CD4-positive, alpha-beta memory T cell (primary cell): Measurements from ENCODE around the gene ELF1. TPM values are rescaled to one million over a fixed set of nuclear protein-coding genes. Genes with fewer than 3 reads are reported as not detected.

ENCODE experiments used
- CTCF ChIA-PET: fragments of 350-600 bp; sonication (Branson Sonifier 250); formaldehyde crosslinking; loops from one replicate; lab custom pipeline; 2021; ENCODE audit warnings: inconsistent platforms; ENCODE audit not compliant: partially characterized antibody; lab: Charles Lee
- POLR2A ChIA-PET: fragments of 350-600 bp; sonication (Branson Sonifier 250); formaldehyde crosslinking; loops from one replicate; lab custom pipeline; 2021; ENCODE audit not compliant: partially characterized antibody; lab: Charles Lee
- DNase-seq, 5 donors: peaks; one replicate each; pipeline versions ENCODE4 v3.0.0 to v3.0.0-alpha.2; 2020 to 2022; ENCODE audit warnings: mixed read lengths in 1 of 5
- H3K27ac ChIP-seq: one replicate; pipeline ENCODE4 v1.7.0; 2013; ENCODE audit warnings: low read depth, low read length
- H3K27me3 ChIP-seq: 2 replicates; pipeline ENCODE4 v1.7.0; 2013; ENCODE audit warnings: mild to moderate bottlenecking, low read length, moderate library complexity; ENCODE audit not compliant: insufficient read depth
- H3K36me3 ChIP-seq: 2 replicates; pipeline ENCODE4 v1.7.0; 2013; ENCODE audit warnings: mild to moderate bottlenecking, low read length, moderate library complexity; ENCODE audit not compliant: insufficient read depth
- H3K4me1 ChIP-seq: 2 replicates; pipeline ENCODE4 v1.7.0; 2013; ENCODE audit warnings: mild to moderate bottlenecking, low read length, moderate library complexity; ENCODE audit not compliant: insufficient read depth
- H3K4me3 ChIP-seq, 2 donors: one replicate each; pipeline ENCODE4 v1.7.0; 2013; ENCODE audit warnings: low read length in 2 of 2, mild to moderate bottlenecking in 1 of 2
- H3K9me3 ChIP-seq, 2 donors: one replicate each; pipeline ENCODE4 v1.7.0; 2013; ENCODE audit warnings: low read length in 2 of 2, control low read depth in 1 of 2; ENCODE audit not compliant: control insufficient read depth in 1 of 2
- H3K27ac Mint-ChIP-seq, 7 donors: one replicate each; pipeline ENCODE4 v1.8.0; 2020 to 2021; ENCODE audit warnings: mixed read lengths in 7 of 7, mild to moderate bottlenecking in 6 of 7, inconsistent platforms in 3 of 7, moderate library complexity in 3 of 7
- H3K27me3 Mint-ChIP-seq, 2 donors: one replicate each; pipeline ENCODE4 v1.8.0; 2020 to 2021; ENCODE audit warnings: mixed read lengths in 2 of 2
- H3K36me3 Mint-ChIP-seq, 2 donors: one replicate each; pipeline ENCODE4 v1.8.0; 2020 to 2021; ENCODE audit warnings: mixed read lengths in 2 of 2, inconsistent platforms in 1 of 2, mild to moderate bottlenecking in 1 of 2
- H3K4me1 Mint-ChIP-seq, 4 donors: one replicate each; pipeline ENCODE4 v1.8.0; 2020 to 2021; ENCODE audit warnings: mixed read lengths in 4 of 4, mild to moderate bottlenecking in 1 of 4
- H3K4me3 Mint-ChIP-seq, 8 donors: one replicate each; pipeline ENCODE4 v1.8.0; 2020 to 2021; ENCODE audit warnings: mixed read lengths in 8 of 8, mild to moderate bottlenecking in 7 of 8, moderate library complexity in 6 of 8, inconsistent platforms in 3 of 8
- H3K9me3 Mint-ChIP-seq, 8 donors: one replicate each; pipeline ENCODE4 v1.8.0; 2020 to 2021; ENCODE audit warnings: mixed read lengths in 8 of 8, mild to moderate bottlenecking in 5 of 8, inconsistent platforms in 3 of 8, moderate library complexity in 1 of 8
- intact Hi-C: fragments of 100-400 bp; cut with micrococcal nuclease; formaldehyde crosslinking; loops from one replicate; pipeline ENCODE4 v1.15.1; 2023
- polyA plus RNA-seq, 2 donors: library from polyadenylated mRNA; unstranded; fragments of 300-500 nt; fragmentation: Illumina TruSeq; gene quantifications; one replicate each; pipeline ENCODE4 v1.2.3, GENCODE V29; 2021
- total RNA-seq, 2 experiments: library from RNA; stranded (reverse); gene quantifications; one replicate each; pipeline ENCODE4 v1.2.3, GENCODE V29; 2021

Gene ELF1
- total and polyA plus RNA-seq, 4 experiments from 2014 or later: 136 to 192 (median 168) TPM

- Histone ChIP-seq H3K36me3 (no peaks in the 10 kb centered on the region), H3K27me3 (no peaks in the 10 kb centered on the region), H3K9me3 (no peaks in the 10 kb centered on the region), H3K4me3 (peak overlapping the region; percentile 5 to 20), H3K4me1 (peaks cover 93% of the 10 kb centered on the region), H3K27ac (peak overlapping the region; percentile 52)
- H3K27ac Mint-ChIP-seq: peak overlapping the region; percentile 81 to 94 (median 85)
- intact Hi-C loops: no loop called here
- H3K36me3 Mint-ChIP-seq: peaks cover 21 to 32% of the 10 kb centered on the region in 2 donors
- H3K4me1 Mint-ChIP-seq: peaks cover 55 to 86% (median 72%) of the 10 kb centered on the region in 4 donors
- DNase-seq: no peak
- ChIA-PET POLR2A (interaction anchor here (0.9 to 2.4 kb wide), 7 partner anchors 9 to 73 kb away, joined by 3 to 16 read pairs (median 6); partner anchors contain the start of gene ELF1), CTCF (interaction anchor here (1.1 to 14.4 kb wide), 4 partner anchors 10 to 61 kb away, joined by 3 to 123 read pairs (median 4); no protein-coding TSS in a partner anchor)
- H3K9me3 Mint-ChIP-seq: no peaks in the 10 kb centered on the region
- no peaks in the 10 kb centered on the region for H3K27me3 Mint-ChIP-seq
- H3K4me3 Mint-ChIP-seq: peak overlapping the region; percentile 29 to 81 (median 59)
These were observed 24.4 kb downstream of the ELF1 start for GRCh38 chr13:40994581-40995230.

- Histone ChIP-seq H3K36me3 (no peaks in the 10 kb centered on the region), H3K27me3 (no peaks in the 10 kb centered on the region), H3K4me3 (no peak overlapping the region), H3K4me1 (peaks cover 91% of the 10 kb centered on the region), H3K9me3 (no peaks in the 10 kb centered on the region), H3K27ac (peak overlapping the region; percentile 52)
- peak overlapping the region in 5 of 8 donors; percentile 25 to 81 (median 64) for H3K4me3 Mint-ChIP-seq
- intact Hi-C loops: no loop called here
- H3K4me1 Mint-ChIP-seq: peaks cover 51 to 83% (median 66%) of the 10 kb centered on the region in 4 donors
- peaks cover 14 to 26% of the 10 kb centered on the region in 2 donors for H3K36me3 Mint-ChIP-seq
- ChIA-PET POLR2A (interaction anchor here (0.6 to 2.5 kb wide), 4 partner anchors 9 to 72 kb away, joined by 3 to 12 read pairs (median 4); no protein-coding TSS in a partner anchor), CTCF (interaction anchor here (0.7 to 14.4 kb wide), 8 partner anchors 9 to 72 kb away, joined by 3 to 123 read pairs (median 8); partner anchors contain the start of gene ELF1)
- no peaks in the 10 kb centered on the region for H3K27me3 Mint-ChIP-seq
- DNase-seq: no peak
- peak overlapping the region; percentile 81 to 94 (median 85) for H3K27ac Mint-ChIP-seq
- H3K9me3 Mint-ChIP-seq: no peaks in the 10 kb centered on the region
These were observed 25.1 kb downstream of the ELF1 start for GRCh38 chr13:40993987-40994386.

- intact Hi-C loops: loop anchor here (1.0 kb wide), 3 partner anchors 9 to 216 kb away; no protein-coding TSS in a partner anchor
- peaks cover 54 to 87% (median 69%) of the 10 kb centered on the region in 4 donors for H3K4me1 Mint-ChIP-seq
- Histone ChIP-seq H3K27me3 (no peaks in the 10 kb centered on the region), H3K27ac (peak overlapping the region; percentile 41), H3K36me3 (no peaks in the 10 kb centered on the region), H3K9me3 (no peaks in the 10 kb centered on the region), H3K4me3 (no peak overlapping the region), H3K4me1 (peaks cover 93% of the 10 kb centered on the region)
- CTCF ChIA-PET: interaction anchor here (0.7 to 14.4 kb wide), 17 partner anchors 10 to 216 kb away, joined by 3 to 123 read pairs (median 6); partner anchors contain the start of gene ELF1
- peak overlapping the region; percentile 65 to 94 (median 85) for H3K27ac Mint-ChIP-seq
- no peaks in the 10 kb centered on the region for H3K27me3 Mint-ChIP-seq
- H3K4me3 Mint-ChIP-seq: peak overlapping the region in 6 of 8 donors; percentile 9 to 65 (median 35)
- peaks cover 9 to 23% of the 10 kb centered on the region in 2 donors for H3K36me3 Mint-ChIP-seq
- DNase-seq: no peak
- POLR2A ChIA-PET: interaction anchor here (0.8 to 2.5 kb wide), 12 partner anchors 9 to 71 kb away, joined by 3 to 12 read pairs (median 4); partner anchors contain the start of gene ELF1
- no peaks in the 10 kb centered on the region for H3K9me3 Mint-ChIP-seq
These were observed 26.2 kb downstream of the ELF1 start for GRCh38 chr13:40992678-40993518.

DNA sequence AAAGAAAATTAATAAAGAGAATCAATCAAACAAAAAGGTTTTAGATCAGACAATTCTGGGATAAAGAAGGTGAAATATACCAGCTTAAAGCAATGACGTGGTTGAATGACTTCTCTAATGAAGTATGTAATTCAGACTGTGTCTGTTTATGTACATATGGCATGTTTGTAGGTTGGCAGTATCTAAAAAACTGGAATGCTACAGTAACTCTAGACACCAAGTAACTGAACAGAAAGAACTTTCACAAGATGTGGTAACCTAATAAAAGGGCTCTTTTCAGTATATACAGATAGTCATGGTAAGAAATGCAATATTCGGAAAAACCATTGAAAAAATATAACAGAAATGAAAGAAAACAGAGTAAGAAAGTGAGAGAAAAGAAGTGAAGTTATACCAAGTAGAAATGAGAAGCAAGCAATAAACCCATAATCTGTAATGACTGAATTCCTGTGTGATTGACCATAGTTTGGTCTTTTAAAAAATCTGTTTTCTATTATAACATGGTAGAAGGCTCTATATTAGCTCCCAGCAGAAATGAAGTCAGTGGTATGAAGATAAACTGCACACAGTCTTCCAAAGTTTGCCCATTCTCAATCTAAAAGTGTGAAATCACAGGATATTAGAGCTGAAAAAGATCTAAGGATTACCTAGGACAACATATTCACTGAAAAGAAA, 31.4 kb downstream of the ELF1 start:
- Histone ChIP-seq H3K9me3 (no peaks in the 10 kb centered on the region), H3K27me3 (no peaks in the 10 kb centered on the region), H3K4me3 (no peak overlapping the region), H3K36me3 (no peaks in the 10 kb centered on the region), H3K4me1 (peaks cover 90% of the 10 kb centered on the region), H3K27ac (peak overlapping the region; percentile 29)
- POLR2A ChIA-PET: interaction anchor here (0.9 to 4.1 kb wide), 3 partner anchors 13 to 29 kb away, joined by 3 to 48 read pairs (median 6); partner anchors contain the start of gene ELF1
- intact Hi-C loops: loop anchor here (10.0 kb wide), 1 partner anchor 323 kb away; the partner anchor contains the start of gene FOXO1
- CTCF ChIA-PET: interaction anchor here (1.1 to 14.4 kb wide), 3 partner anchors 15 to 211 kb away, joined by 3 to 123 read pairs (median 4); no protein-coding TSS in a partner anchor
- no peak for DNase-seq
- Mint-ChIP-seq H3K36me3 (peaks cover 0 to 14% of the 10 kb centered on the region in 2 donors), H3K9me3 (no peaks in the 10 kb centered on the region), H3K27me3 (no peaks in the 10 kb centered on the region), H3K4me1 (peaks cover 49 to 82% (median 64%) of the 10 kb centered on the region in 4 donors), H3K27ac (peak overlapping the region; percentile 77 to 93 (median 85)), H3K4me3 (peak overlapping the region in 5 of 8 donors; percentile 11 to 61 (median 27))

DNA sequence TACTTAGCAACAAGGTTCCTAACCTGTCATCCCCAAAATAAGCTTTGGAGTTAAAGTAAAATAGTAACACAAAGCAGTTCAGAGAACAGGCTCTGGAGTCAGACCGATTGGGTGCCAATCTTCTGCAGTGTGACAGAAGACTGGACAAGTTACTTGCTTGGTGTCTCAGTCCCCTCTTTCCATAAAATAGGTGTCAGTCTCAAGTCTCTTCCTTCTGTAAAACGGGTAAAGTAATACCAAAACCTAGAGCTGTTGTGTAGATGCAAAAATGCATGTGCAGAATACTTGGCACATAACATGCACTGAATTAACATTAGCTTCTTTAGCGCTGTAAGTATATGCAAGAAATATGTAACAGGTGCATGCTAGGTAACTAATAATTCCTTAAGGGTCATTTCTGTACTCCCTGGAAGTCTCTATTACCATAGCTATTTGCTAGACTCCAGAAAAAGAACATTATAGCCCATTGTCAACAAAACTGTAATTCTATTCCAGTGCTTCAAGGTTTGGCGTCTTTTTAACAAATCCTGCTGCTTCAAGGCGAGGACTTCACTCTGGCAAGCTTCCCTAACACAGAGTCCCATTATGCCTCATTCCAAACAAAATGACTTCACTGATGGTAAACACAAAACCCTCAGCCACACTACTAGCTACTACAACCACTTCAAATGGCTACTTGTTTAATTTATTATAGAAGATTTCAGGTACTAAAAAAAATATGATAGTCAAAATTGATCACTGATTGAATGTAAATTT, 32.8 kb downstream of the ELF1 start:
- Histone ChIP-seq H3K27me3 (no peaks in the 10 kb centered on the region), H3K4me1 (peaks cover 78% of the 10 kb centered on the region), H3K27ac (peak overlapping the region; percentile 82), H3K4me3 (peak overlapping the region; percentile 1 to 5), H3K36me3 (no peaks in the 10 kb centered on the region), H3K9me3 (no peaks in the 10 kb centered on the region)
- no peaks in the 10 kb centered on the region for H3K27me3 Mint-ChIP-seq
- H3K4me3 Mint-ChIP-seq: peak overlapping the region; percentile 21 to 96 (median 94)
- CTCF ChIA-PET: interaction anchor here (0.9 to 14.4 kb wide), 7 partner anchors 14 to 71 kb away, joined by 3 to 123 read pairs (median 4); no protein-coding TSS in a partner anchor
- peak overlapping the region; percentile 97 to 99 (median 98) for H3K27ac Mint-ChIP-seq
- POLR2A ChIA-PET: interaction anchor here (1.0 to 4.1 kb wide), 12 partner anchors 10 to 75 kb away, joined by 3 to 48 read pairs (median 6); partner anchors contain the start of genes ELF1 and WBP4
- H3K36me3 Mint-ChIP-seq: peaks cover 2 to 19% of the 10 kb centered on the region in 2 donors
- no peak for DNase-seq
- no peaks in the 10 kb centered on the region for H3K9me3 Mint-ChIP-seq
- peaks cover 42 to 73% (median 54%) of the 10 kb centered on the region in 4 donors for H3K4me1 Mint-ChIP-seq
- intact Hi-C loops: loop anchor here (10.0 kb wide), 1 partner anchor 321 kb away; the partner anchor contains the start of gene FOXO1
